ENCODE data around the gene PLA2G2D. TPM values are rescaled to one million over a fixed set of nuclear protein-coding genes. Genes with fewer than 3 reads are reported as not detected.

Gene PLA2G2D
- total and polyA plus RNA-seq, 10 of the 15 experiments (the other 5 are each of a cell fraction or from before 2014, with no cell fraction given) = 0.06 to 0.38 (median 0.16) TPM; not detected in 2

DNA sequence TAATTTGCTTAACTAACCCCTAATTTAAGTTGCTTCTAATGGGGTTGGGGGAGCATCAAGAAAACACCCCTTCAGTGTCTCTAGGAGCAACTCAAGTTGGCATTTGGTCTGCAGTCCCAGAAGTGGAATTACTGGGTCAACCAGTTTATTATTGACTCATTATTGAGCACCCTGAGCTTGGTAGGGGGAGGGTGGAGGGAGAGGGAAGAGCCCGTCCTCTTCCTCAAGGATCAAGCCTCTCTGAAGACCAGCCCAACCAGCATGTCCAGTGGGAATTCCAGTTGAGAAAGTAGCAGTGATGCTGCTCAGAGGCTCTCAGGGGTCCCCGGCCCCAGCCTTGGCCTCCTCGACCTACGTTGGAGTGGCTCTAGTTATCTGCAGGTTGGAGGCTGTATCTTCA is 17.7 kb upstream of the PLA2G2D start (continued):
- TF ChIP-seq, protein P1, sequence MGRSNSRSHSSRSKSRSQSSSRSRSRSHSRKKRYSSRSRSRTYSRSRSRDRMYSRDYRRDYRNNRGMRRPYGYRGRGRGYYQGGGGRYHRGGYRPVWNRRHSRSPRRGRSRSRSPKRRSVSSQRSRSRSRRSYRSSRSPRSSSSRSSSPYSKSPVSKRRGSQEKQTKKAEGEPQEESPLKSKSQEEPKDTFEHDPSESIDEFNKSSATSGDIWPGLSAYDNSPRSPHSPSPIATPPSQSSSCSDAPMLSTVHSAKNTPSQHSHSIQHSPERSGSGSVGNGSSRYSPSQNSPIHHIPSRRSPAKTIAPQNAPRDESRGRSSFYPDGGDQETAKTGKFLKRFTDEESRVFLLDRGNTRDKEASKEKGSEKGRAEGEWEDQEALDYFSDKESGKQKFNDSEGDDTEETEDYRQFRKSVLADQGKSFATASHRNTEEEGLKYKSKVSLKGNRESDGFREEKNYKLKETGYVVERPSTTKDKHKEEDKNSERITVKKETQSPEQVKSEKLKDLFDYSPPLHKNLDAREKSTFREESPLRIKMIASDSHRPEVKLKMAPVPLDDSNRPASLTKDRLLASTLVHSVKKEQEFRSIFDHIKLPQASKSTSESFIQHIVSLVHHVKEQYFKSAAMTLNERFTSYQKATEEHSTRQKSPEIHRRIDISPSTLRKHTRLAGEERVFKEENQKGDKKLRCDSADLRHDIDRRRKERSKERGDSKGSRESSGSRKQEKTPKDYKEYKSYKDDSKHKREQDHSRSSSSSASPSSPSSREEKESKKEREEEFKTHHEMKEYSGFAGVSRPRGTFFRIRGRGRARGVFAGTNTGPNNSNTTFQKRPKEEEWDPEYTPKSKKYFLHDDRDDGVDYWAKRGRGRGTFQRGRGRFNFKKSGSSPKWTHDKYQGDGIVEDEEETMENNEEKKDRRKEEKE (IDR thresholded peaks at IDR 0.05) = no peak
- TF ChIP-seq POLR2AphosphoS5 (IDR thresholded peaks at IDR 0.05; ENCODE audit: low read length) = no peak
- no peak for TF ChIP-seq SRF (IDR thresholded peaks at IDR 0.05; ENCODE audit: low read depth in 2 of 2, low read length in 2 of 2)
- no peak for TF ChIP-seq HDAC2 (IDR thresholded peaks at IDR 0.05)
- TF ChIP-seq, protein P2, sequence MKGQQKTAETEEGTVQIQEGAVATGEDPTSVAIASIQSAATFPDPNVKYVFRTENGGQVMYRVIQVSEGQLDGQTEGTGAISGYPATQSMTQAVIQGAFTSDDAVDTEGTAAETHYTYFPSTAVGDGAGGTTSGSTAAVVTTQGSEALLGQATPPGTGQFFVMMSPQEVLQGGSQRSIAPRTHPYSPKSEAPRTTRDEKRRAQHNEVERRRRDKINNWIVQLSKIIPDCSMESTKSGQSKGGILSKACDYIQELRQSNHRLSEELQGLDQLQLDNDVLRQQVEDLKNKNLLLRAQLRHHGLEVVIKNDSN (IDR thresholded peaks at IDR 0.05; ENCODE audit: borderline replicate concordance, extremely low read length, insufficient read depth, low read depth, low read length) = no peak
- no peak for TF ChIP-seq RBBP5 (conservative IDR thresholded peaks at IDR 0.05)

DNA sequence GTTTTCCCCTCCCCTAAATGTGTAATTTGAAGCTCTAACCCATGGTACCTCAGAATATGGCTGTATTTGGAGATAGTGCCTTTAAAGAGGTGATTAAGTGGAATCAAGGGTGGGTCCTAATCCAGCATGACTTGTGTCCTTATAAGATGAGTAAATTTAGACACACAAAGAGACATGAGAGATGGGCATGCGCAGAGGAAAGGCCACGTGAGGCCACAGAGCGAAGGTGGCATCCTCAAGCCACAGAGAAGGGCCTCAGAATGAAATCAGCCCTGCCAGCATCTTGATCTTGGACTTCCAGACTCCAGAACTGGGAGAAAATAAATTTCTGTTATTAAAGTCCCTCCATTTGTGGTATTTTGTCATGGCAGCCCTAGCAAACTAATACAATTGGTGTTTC is 16.9 kb upstream of the PLA2G2D start:
- POLR2A ChIA-PET = no interaction called here
- Histone ChIP-seq H2AFZ (ENCODE audit: control insufficient read depth, low read depth, low read length) (no peak overlapping the region), H3K27ac (ENCODE audit: control insufficient read depth, insufficient read depth) (no peak overlapping the region), H3K4me3 (no peak overlapping the region), H3K79me2 (ENCODE audit: control insufficient read depth, insufficient read depth, low read length) (no peaks in the 10 kb centered on the region), H3K9ac (ENCODE audit: control insufficient read depth, insufficient read depth, low read length) (no peak overlapping the region), H3K9me3 (replicated peaks; ENCODE audit: control insufficient read depth, insufficient read depth, low read length) (no peaks in the 10 kb centered on the region), H4K20me1 (ENCODE audit: control insufficient read depth, insufficient read depth) (no peaks in the 10 kb centered on the region), H3K4me2 (ENCODE audit: control insufficient read depth, insufficient read depth) (no peak overlapping the region), H3K4me1 (ENCODE audit: control insufficient read depth, insufficient read depth, low read length) (no peaks in the 10 kb centered on the region), H3K27me3 (replicated peaks in 1 of 2; ENCODE audit: control insufficient read depth in 2 of 2, insufficient read depth in 2 of 2, low read length in 1 of 2) (no peaks in the 10 kb centered on the region), H3K36me3 (ENCODE audit: control insufficient read depth in 2 of 2, insufficient read depth in 2 of 2, low read length in 1 of 2) (no peaks in the 10 kb centered on the region)
- no peak for ATAC-seq
- SMC1A ChIA-PET (ENCODE audit: uncharacterized antibody, unreplicated experiment) = interaction anchor here (2.0 kb wide), 1 partner anchor 10 kb away, joined by 5 read pairs; no protein-coding TSS in a partner anchor
- no TSS peak for BruUV-seq (replicated peaks)
- in situ Hi-C loops (cut with MboI) (no loop called here), intact Hi-C loops (cut with micrococcal nuclease; ENCODE audit: unreplicated experiment) (no loop called here)
- CTCF ChIA-PET = interaction anchor here (0.7 kb wide), 1 partner anchor 23 kb away, joined by 3 read pairs; no protein-coding TSS in a partner anchor
- 93% methylated on average over 3 of the region's 3 CpGs for WGBS (ENCODE audit: insufficient coverage, insufficient replicate concordance, low lambda C conversion rate, missing lambda C conversion rate)
- no peak for DNase-seq (ENCODE audit: low read depth, low spot score)
- RAD21 ChIA-PET (ENCODE audit: unreplicated experiment) = no interaction called here
- no peak for FAIRE-seq
- TF ChIP-seq, protein P3, sequence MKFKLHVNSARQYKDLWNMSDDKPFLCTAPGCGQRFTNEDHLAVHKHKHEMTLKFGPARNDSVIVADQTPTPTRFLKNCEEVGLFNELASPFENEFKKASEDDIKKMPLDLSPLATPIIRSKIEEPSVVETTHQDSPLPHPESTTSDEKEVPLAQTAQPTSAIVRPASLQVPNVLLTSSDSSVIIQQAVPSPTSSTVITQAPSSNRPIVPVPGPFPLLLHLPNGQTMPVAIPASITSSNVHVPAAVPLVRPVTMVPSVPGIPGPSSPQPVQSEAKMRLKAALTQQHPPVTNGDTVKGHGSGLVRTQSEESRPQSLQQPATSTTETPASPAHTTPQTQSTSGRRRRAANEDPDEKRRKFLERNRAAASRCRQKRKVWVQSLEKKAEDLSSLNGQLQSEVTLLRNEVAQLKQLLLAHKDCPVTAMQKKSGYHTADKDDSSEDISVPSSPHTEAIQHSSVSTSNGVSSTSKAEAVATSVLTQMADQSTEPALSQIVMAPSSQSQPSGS (IDR thresholded peaks at IDR 0.05; ENCODE audit: low read length) = no peak
- TF ChIP-seq STAT1 (conservative IDR thresholded peaks at IDR 0.05) (no peak), DPF2 (IDR thresholded peaks at IDR 0.05) (no peak), BMI1 (IDR thresholded peaks at IDR 0.05; ENCODE audit: borderline replicate concordance) (no peak), BHLHE40 (IDR thresholded peaks at IDR 0.05; ENCODE audit: borderline replicate concordance in 1 of 2, low read depth in 2 of 2, low read length in 1 of 2) (no peak)
- TF ChIP-seq, protein P4, sequence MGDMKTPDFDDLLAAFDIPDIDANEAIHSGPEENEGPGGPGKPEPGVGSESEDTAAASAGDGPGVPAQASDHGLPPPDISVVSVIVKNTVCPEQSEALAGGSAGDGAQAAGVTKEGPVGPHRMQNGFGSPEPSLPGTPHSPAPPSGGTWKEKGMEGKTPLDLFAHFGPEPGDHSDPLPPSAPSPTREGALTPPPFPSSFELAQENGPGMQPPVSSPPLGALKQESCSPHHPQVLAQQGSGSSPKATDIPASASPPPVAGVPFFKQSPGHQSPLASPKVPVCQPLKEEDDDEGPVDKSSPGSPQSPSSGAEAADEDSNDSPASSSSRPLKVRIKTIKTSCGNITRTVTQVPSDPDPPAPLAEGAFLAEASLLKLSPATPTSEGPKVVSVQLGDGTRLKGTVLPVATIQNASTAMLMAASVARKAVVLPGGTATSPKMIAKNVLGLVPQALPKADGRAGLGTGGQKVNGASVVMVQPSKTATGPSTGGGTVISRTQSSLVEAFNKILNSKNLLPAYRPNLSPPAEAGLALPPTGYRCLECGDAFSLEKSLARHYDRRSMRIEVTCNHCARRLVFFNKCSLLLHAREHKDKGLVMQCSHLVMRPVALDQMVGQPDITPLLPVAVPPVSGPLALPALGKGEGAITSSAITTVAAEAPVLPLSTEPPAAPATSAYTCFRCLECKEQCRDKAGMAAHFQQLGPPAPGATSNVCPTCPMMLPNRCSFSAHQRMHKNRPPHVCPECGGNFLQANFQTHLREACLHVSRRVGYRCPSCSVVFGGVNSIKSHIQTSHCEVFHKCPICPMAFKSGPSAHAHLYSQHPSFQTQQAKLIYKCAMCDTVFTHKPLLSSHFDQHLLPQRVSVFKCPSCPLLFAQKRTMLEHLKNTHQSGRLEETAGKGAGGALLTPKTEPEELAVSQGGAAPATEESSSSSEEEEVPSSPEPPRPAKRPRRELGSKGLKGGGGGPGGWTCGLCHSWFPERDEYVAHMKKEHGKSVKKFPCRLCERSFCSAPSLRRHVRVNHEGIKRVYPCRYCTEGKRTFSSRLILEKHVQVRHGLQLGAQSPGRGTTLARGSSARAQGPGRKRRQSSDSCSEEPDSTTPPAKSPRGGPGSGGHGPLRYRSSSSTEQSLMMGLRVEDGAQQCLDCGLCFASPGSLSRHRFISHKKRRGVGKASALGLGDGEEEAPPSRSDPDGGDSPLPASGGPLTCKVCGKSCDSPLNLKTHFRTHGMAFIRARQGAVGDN (IDR thresholded peaks at IDR 0.05) = no peak
- TF ChIP-seq, protein P5, sequence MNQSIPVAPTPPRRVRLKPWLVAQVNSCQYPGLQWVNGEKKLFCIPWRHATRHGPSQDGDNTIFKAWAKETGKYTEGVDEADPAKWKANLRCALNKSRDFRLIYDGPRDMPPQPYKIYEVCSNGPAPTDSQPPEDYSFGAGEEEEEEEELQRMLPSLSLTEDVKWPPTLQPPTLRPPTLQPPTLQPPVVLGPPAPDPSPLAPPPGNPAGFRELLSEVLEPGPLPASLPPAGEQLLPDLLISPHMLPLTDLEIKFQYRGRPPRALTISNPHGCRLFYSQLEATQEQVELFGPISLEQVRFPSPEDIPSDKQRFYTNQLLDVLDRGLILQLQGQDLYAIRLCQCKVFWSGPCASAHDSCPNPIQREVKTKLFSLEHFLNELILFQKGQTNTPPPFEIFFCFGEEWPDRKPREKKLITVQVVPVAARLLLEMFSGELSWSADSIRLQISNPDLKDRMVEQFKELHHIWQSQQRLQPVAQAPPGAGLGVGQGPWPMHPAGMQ (IDR thresholded peaks at IDR 0.05; ENCODE audit: borderline replicate concordance) = no peak
